GM20431 (cell line): ENCODE results near the gene RFTN1.

Source experiments
- in situ Hi-C: fragments of 300-500 bp; cut with MseI, MboI; formaldehyde crosslinking; loops from one replicate; pipeline ENCODE4 v1.15.0; 2020; ENCODE audit warnings: low sequenced_read_pairs; ENCODE audit not compliant: unreplicated experiment

Gene RFTN1

DNA sequence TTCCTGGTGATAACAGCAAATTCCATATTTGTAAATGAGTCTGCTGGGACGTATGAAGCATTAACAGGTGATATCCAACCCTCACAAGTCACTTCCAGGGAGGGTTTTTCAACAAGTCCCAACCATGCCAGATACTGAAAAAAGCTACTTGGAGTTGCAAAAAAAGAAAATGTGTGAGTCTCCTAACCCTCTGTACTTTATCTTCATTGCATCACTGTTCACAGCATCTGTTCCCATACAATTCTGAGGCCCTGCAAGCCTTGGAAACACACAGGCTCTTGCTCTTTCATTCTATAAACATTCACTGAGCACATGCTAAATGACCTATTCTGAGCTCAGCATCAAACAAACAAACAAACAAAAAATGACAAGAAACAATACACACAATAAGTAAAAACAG, 120.8 kb downstream of the RFTN1 start:
- in situ Hi-C loops, result no loop called here

DNA sequence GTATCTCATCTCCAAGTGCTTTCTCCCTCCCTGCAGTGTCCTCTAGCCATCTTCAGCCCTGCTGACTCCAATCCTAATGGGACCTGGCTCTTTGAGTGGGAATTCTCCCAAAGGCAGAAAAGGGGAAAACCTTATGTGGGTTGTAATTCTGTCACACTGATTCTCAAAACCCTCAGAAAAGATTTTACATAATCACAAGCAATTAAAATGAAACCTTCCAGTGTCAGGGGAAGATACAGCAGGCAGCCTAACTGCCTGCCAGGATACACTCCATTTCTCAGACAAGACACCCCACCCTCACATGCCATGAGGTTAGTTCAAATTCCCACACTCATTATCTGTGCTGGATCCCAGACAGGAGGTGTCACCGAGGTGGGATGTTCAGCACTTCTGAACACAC, 121.4 kb downstream of the RFTN1 start:
- in situ Hi-C loops, result no loop called here

DNA sequence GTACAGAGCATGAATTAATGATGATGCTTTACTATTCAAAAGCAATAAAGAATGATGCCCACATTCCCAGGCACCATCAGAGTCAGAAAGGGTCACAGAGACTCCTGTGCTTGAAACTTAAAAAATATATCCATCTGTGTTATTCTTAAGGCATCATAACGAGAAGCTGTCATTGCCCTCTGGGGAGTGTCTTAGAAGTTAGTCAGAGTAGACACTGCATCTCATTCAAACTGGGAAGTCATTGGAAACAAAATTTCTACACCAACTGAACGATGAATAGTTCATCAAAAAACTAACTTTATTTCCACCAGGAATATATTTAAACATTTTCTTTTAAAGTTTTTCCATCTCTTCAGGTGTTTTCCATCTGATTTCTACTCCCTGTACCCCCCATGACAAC, 122.9 kb downstream of the RFTN1 start:
- in situ Hi-C loops, result no loop called here

DNA sequence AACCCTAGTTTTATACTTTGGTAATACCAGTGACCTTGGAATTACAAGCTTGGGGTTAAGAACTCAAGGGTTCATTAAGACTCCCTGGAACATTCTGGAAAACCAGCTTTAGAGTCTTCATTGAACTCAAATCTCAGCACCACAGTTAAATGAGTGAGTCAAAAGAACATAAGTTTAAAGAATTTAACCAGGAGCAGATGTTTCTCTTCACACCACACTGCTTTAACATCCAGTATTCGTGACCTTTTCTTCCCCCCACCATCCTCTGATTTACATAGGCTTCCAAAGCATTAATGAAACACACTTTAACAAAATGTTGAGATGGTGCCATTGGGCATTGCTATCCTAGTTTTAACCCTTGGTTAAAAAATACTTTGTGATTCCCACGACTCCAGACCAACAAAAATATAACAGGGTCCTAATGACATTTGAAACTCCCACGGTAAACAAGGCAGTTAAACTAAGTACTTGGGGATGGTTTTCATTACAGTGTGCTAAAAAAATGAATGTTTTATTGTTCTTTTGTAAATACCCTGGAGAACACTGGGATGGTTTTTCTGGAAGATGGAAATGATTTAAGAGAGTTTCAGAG, 124.6 kb downstream of the RFTN1 start:
- in situ Hi-C loops, result no loop called here

DNA sequence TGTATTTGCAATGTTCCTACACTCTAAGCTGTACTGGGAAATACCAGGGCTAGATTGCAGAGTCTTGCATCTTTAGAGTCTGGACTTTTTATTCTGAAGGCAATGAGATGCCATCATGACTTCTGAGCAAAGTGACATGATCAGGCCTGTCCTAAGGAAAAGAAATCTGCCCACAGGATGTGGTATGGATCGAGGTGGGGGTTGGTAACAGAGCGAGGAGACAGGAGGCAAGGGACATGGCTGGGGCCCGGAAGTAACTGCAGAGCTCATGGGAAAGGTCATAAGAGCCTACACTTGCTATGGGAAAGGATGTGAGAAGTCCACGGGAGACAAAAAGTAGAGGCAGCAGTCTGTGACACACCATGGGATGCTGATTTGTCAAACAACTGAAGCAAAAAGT, 126.9 kb downstream of the RFTN1 start:
- in situ Hi-C loops, result no loop called here

DNA sequence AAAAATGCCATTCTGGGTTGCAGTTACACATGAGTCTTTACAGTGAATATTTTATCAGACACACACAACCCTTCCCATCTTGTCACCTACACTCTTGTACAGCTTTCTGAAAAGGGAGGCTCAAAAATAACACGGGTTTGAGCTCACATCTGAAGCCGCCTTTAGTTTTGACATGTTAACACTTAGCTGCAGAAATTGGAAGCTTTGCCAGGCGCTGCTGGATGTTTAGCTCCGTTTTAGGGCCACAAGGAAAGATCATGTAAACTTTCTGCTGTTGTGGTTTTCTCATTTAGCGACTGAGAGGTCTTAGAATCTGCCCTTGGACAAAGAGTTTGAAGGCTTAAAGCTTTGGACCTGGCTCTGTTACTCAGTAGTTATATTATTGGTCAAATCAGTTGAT, 128.3 kb downstream of the RFTN1 start:
- in situ Hi-C loops, result no loop called here

DNA sequence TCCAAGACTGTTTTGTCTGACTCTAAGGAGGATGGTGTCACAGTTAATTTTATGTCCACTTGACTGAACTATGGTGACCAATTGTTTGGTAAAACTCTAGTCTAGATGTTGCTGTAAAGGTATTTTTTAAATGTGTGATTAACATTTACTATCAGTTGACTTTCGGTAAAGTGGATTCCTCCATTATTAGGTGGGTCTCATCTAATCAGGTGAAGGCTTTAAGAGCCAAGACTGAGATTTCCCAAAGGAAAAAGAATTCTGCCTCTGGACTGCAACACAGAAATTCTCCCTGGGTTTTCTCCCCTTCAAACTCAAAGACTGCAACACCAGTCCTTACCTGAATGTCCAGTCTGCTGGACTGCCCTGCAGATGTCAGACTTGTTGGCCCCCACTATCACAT, 129.6 kb downstream of the RFTN1 start:
- in situ Hi-C loops, result no loop called here

DNA sequence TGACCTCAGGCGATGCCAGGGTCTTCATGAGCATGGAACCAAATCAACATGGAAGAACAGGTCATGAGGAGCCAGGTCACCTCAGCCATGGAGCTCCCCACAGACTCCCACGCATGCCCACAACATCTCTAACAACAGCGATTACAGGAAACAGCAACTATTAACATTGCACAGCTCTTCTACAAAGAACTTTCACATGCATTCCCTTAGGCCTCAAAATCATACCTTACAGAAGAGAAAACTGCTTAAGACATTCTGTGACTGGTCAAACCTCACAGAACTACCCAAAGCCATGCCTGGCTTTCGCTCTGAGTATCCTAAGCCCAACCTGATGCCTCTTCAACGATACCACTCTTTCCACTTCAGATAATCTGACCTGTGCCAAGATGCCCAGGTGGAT, 130.7 kb downstream of the RFTN1 start:
- in situ Hi-C loops, result no loop called here

DNA sequence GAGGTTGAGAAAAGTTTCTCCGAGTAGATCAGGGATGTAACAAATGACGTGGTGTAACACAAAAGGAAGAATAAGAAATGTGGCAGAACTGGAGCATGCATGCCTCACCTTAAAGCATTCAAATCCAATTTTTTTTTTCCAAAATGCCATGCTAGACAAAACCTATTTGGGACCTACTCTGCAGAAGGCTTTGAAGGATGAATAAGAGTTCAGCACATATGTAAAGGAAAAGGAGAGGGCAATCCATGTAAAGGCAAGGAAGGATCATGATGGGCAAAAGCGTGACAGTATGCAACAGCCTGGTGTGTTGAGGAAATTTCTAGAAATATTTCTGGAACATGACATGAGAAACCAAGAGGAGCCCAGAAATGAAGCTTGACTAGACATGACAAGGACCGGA, 132.1 kb downstream of the RFTN1 start:
- in situ Hi-C loops, result no loop called here

DNA sequence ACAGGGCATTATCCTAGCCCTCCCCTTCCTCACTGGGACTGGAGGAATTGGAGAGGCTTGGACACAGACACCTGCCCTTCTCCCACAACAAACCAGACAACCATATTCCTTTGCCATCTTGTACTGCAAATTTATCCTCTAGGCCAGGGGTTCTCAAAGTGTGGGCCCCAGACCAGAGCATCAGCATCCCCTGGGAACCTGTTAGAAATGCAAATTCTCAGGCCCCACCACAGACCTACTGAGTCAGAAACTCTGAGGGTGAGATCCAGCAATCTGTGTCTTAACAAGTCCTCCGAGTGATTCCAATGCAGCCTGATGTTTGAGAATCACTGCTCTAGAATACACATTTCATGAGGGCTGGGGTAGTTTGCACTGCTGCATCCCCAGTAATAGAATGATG, 133.1 kb downstream of the RFTN1 start:
- in situ Hi-C loops, result no loop called here

DNA sequence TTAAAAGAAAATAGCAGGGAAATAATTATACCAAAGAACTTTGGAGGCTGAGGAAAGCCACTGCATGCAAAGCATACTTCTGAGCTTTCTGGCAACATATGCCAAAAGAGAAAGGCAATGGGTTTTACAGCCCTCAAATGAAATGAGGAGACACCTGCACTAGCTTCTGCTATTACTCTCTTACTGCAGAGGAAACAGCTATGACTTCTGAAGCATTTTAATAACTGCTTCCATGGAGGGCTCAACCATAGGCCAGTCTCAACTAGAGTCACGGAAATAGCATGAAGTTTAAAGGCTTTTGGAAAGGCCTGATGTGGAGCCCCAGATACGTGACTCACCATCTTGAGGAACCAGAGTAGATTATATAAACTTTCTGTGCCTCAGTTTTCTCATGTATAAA, 133.7 kb downstream of the RFTN1 start:
- in situ Hi-C loops, result no loop called here

DNA sequence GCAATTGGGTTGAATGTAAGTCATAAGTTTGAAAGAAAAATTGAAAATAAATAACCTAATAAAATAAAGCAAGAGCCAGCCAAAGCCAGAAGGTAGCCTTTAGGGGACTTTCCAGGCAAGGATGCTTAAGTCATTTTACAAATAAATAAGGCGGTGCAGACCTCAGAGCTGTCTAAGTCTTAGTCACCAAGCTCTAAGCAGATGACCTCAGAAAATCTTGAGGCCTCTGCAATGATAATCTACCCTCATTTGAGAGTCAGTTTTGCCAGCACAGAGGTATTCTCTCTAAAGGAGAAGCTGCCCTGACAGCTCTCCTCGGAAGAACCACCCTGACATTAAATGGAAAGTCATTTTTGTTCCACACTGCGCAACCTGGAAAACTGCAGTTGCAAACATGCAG, 134.6 kb downstream of the RFTN1 start:
- in situ Hi-C loops, result no loop called here

DNA sequence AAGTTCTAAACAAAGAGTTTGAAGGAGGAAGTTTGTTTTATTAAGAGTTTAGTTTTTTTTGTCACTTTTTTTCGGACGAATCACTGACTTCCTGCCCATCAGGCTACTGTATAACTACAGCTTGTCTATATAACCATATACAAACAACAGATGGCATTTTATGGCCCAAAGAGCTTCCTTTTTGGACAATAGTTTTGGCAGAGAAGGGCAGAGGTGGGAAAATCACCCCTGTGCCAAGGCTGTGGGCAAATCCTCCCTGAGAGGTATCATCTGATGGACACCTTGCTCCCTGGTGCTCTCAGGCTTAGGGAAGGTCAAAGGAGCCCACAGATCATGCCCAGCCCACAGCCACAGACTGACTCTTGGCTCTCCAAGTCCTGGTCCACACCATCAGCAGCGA, 135.1 kb downstream of the RFTN1 start:
- in situ Hi-C loops, result no loop called here

DNA sequence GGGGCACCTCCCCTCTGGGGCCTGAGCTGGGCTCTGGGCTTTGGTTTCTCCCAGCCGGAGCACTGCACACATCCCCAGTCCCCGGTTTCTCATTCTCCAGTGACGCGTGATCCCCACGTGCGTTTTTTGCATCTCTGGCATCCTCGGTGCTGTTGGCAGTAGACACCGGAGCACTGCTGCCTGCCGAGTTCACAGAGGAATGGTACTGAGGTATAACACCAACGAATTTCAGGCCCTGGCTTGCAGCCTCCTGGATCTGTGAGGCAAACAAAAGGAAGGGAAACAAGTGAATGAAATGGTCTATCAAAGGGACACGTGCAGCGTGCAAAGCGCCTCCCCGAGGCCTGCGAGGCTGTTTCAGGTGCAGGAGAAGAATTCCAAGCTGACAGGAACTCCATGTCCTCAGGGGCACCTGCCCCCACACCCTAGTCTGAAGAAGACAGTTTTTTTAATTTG, 135.6 kb downstream of the RFTN1 start:
- in situ Hi-C loops, result no loop called here

DNA sequence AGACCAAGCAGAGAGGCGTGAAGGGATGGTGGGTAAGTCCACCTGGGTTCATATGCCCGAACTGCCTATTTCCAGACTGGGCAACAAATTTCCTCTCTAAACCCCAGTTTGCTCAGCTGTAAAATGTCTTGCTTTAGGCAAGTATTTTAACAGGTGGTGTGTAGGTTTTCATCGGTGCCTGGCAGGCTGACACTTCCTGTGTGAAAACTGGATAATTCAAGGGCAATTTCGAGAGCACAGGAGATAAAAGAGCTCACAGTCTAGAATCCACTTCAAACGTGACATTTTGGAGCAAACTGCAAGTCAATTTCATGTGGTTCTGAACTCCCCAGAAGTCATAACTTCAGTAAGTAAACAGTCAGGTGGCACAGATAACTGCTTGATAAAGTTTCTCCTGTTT, 136.3 kb downstream of the RFTN1 start:
- in situ Hi-C loops, result no loop called here

DNA sequence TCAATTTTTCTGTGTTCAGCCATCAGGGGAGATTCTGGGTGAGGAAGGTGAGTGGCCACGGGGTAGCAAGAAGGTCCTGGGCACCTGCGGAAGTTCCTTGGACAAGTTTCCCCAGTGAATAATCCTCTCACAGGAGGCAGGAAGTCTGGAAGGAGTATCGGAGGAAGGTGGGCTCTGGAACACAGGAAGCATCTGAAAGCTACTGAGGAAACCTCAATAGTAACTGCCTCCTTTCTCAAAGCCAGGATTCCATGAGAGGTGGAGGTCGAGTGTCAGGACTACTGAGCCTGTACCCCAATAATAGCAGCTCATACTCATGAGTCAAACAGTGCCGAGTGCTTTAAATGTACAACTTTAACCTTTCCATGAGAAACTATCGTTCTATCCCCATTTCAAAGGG, 137.6 kb downstream of the RFTN1 start:
- in situ Hi-C loops, result no loop called here

DNA sequence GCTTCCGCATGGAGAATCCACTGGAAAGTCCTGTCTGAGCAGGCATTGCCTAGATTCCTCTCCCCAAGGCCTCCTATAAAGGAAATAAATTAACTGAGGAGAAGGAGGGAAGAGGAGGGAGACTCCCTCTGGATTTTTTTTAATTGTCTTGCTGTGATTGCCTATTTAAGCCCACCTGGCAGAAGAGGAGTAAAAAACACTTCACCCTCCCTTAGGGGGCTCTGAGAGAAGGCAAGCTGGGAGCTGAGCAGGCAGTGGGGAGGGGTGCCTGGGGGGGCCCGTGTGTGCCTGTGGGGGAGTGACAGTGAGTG, 138.6 kb downstream of the RFTN1 start:
- in situ Hi-C loops, result no loop called here

DNA sequence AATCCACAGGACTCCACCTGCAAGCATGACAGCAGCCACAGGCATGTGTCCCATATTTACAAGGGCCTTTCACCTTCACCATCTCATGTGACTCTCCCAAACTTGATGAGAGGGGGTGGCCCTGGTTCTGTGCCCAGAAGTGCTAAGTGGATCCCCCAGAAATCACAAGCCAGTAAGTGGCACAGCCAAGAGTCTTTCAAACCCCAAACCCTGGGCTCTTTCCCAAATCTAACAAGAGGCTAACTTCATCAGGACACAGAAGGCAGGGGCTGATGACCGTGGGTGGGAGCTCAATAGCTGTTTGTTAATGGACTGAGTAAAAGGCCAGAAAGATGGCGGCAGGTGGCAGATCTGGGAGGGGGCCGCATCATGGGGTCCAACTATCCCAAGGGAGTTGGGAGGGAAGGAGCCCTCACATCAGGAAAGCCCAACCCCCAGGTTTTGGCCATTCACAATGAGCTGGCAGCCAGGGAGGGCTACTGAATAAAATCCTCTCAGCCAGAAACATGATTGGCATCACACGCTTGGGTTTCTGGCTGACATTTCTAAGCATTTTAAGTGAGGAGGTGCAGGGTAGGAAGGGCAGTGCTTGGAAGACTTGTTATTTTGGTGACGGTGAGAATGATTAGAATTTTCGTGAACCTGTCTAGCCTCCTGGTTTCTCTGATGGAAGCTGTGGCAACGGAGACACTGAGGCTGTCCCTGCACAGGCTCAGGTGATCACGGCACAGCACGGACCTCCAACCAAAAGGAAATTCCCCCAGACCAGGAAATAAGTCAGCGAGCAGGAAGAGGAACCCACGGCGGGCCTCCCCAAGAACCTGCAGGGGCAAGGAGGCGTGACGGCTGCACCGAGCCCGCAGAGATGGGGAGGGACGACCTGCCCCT, 139.2 kb downstream of the RFTN1 start:
- in situ Hi-C loops, result no loop called here

DNA sequence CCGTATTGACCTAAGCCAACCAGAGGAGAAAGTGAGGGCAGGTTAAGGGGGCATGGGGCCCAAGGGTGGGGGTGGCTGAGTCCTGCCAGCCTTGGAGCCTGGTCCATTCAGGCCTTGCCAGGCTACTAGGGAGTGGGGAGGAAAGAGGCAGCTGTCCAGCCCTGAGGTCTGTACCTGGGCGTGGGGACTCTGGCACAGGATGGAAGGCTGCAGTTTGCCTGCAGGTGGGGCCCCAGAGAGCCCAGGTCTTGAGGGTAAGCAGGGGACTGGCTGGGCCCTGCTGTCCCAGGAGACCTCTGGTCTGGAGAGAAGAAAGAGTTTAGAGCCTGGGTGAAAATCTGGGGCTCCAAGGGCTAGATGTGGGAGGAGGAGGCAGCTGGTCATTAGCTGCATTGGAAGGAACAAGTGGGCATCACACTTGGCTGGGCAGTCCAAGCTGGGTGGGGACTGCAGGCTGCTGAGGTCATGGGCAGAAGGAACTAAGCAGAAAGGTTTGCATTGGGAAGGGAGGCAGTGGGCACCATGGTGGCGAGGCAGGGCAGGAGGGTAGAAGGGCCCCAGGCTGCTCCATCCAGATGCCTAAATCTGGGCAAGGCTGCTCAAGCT, 140.1 kb downstream of the RFTN1 start:
- in situ Hi-C loops, result no loop called here

DNA sequence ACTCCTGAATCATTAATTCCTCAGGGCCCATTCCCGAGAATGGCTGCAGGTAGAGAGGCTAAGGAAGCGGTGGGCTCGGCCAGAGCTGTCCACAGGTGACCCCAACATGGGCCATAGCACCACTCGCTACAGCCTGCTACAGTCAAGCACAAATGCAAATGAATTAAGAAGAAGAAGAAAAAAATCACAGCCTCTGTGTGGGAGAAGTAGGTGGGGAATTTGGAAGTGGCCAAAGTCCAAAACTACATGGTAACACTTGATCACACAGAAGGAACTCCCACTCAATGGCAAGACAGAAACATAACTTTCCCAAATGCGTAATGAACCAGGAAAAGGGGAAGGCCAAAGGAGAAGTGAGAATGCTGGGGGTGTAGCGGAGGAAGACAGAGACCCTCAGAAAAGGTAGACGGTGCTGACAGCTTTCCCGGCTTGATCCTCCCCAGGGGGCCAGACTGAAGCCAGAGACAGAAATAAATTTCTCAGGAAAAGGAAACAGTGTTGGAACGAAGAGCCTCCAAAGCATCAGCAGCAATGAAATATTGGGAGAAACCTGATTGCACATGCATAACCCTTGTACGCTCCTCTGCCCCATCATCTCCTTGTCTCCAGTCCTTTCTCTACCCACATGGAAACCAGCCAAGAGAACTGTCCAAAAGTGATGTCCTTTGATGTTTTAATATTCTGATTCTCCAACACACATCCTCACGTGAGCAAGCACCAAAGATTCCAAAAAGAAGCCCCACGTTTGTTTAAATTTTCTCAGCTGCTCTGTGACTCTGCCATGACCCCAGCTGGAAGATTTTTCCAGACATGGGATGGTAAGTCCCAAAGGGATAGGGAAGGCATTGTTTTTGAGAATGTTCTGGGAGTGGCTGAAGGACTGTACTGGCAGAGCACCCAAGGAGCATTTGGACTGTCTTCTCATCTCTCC, 140.9 kb downstream of the RFTN1 start:
- in situ Hi-C loops, result no loop called here
